Panc1 (cell line): ENCODE data around the gene ARHGAP31. TPM values are rescaled to one million over a fixed set of nuclear protein-coding genes. Genes with fewer than 3 reads are reported as not detected.

ENCODE experiments used
- ATAC-seq: fragments of 200-7000 bp; cut with Tn5 transposase; 2 replicates; pipeline ENCODE4 v1.9.1; 2020; ENCODE audit warnings: mild to moderate bottlenecking, moderate library complexity
- BruUV-seq: library from RNA; stranded (reverse); fragments of 400-500 nt; replicated peaks from 2 replicates; lab custom pipeline; 2021; lab: Mats Ljungman, UMichigan
- CTCF ChIA-PET: fragments of 300-600 bp; sonication (Branson Sonifier 250); formaldehyde crosslinking; loops from one replicate; lab custom pipeline; 2022; ENCODE audit warnings: antibody characterized with exemption; lab: Charles Lee
- POLR2A ChIA-PET: fragments of 300-600 bp; sonication (Branson Sonifier 250); formaldehyde crosslinking; loops from one replicate; lab custom pipeline; 2022; ENCODE audit warnings: antibody characterized with exemption; lab: Charles Lee
- DNase-seq: peaks from one replicate; pipeline ENCODE4 v3.0.0-alpha.2; 2010; ENCODE audit warnings: low read depth, low spot score
- H3K27ac ChIP-seq: 2 replicates; pipeline ENCODE4 v1.5.1; 2011; ENCODE audit warnings: mild to moderate bottlenecking, low read length, inconsistent platforms
- H3K27me3 ChIP-seq: fragments of 200-500 bp; sonication (Bioruptor generic); 2 replicates; pipeline ENCODE4 v1.6.0; 2014; ENCODE audit warnings: low read length, inconsistent platforms; ENCODE audit not compliant: control insufficient read depth, insufficient read depth
- H3K36me3 ChIP-seq: fragments of 200-500 bp; sonication (Bioruptor generic); 2 replicates; pipeline ENCODE4 v1.5.1; 2014; ENCODE audit warnings: inconsistent platforms, mild to moderate bottlenecking, low read length, moderate library complexity; ENCODE audit not compliant: control insufficient read depth, insufficient read depth
- H3K4me1 ChIP-seq: 2 replicates; pipeline ENCODE4 v1.5.1; 2011; ENCODE audit warnings: inconsistent platforms, mild to moderate bottlenecking, low read length, moderate library complexity; ENCODE audit not compliant: control insufficient read depth, insufficient read depth
- H3K4me3 ChIP-seq, 2 experiments: 2 replicates each; pipeline ENCODE4 v1.5.1; 2011 to 2012; ENCODE audit warnings: low read depth in 2 of 2, low read length in 2 of 2, mild to moderate bottlenecking in 2 of 2, inconsistent platforms in 1 of 2, moderate library complexity in 1 of 2
- H3K9me3 ChIP-seq: fragments of 200-500 bp; sonication (Bioruptor generic); 2 replicates; pipeline ENCODE4 v1.5.1; 2014; ENCODE audit warnings: low read depth, mild to moderate bottlenecking, inconsistent platforms, low read length, moderate library complexity; ENCODE audit not compliant: control insufficient read depth, insufficient read depth
- POLR2AphosphoS5 ChIP-seq: IDR thresholded peaks from 2 replicates; pipeline ENCODE4 v1.6.1; 2012; ENCODE audit warnings: mild to moderate bottlenecking, low read depth, low read length, moderate library complexity
- SIN3A ChIP-seq: IDR thresholded peaks from 2 replicates; pipeline ENCODE4 v1.6.1; 2012; ENCODE audit warnings: low read depth, mild to moderate bottlenecking, low read length, moderate library complexity, borderline replicate concordance; ENCODE audit not compliant: insufficient read depth
- TCF7L2 ChIP-seq: IDR thresholded peaks from 2 replicates; pipeline ENCODE4 v1.6.1; 2011; ENCODE audit warnings: mild to moderate bottlenecking, low read depth, low read length, inconsistent platforms
- in situ Hi-C: cut with HindIII; loops from 2 replicates; pipeline ENCODE4 v1.10.0; 2016; ENCODE audit warnings: low sequenced_read_pairs, low pct_unique_long_range_greater_than_20kb
- intact Hi-C: fragments of 100-400 bp; cut with micrococcal nuclease; formaldehyde crosslinking; loops from one replicate; pipeline ENCODE4 v1.10.0; 2022; ENCODE audit not compliant: unreplicated experiment
- total RNA-seq: library from RNA; stranded (reverse); gene quantifications from one replicate; pipeline ENCODE4 v1.2.1, GENCODE V29; 2021; ENCODE audit not compliant: unreplicated experiment
- TF ChIP-seq, protein P1 (sequence below): fragments of 450-650 bp; IDR thresholded peaks from 2 replicates; pipeline ENCODE4 v1.5.1; 2017; ENCODE audit warnings: mild to moderate bottlenecking
- TF ChIP-seq, protein P2 (sequence below), 2 experiments: IDR thresholded peaks; 2 replicates each; pipeline ENCODE4 v1.6.1; 2011 to 2012; ENCODE audit warnings: low read depth in 2 of 2, control low read depth in 1 of 2, low read length in 1 of 2, mild to moderate bottlenecking in 1 of 2, moderate library complexity in 1 of 2; ENCODE audit not compliant: insufficient read depth in 1 of 2

Gene ARHGAP31
- total RNA-seq, 1 experiment from 2014 or later: 7.6 TPM

DNA sequence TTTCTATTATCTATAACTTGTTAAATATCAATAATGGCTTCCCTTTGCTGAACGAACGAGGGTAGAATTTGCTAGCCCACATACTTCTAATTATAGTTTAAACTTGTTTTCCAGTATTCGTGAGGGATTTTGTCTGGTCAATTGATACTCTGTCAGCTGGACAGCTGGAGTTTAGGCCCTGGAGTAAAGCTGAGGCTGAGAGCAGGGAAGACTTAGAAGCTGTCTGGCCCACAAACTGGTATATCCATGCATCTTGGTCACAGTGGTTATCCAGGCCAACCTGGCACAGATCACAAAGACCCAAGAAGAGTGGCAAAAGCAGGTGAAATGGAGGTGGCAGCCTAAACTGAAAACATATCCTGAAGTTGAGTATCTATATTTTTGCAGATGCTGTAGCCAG is 19.3 kb downstream of the ARHGAP31 start:
- ATAC-seq (no peak), DNase-seq (no peak)
- no TSS peak for BruUV-seq
- H3K4me1 ChIP-seq: no peaks in the 10 kb centered on the region
- TF ChIP-seq POLR2AphosphoS5: no peak
- TF ChIP-seq, protein P1, sequence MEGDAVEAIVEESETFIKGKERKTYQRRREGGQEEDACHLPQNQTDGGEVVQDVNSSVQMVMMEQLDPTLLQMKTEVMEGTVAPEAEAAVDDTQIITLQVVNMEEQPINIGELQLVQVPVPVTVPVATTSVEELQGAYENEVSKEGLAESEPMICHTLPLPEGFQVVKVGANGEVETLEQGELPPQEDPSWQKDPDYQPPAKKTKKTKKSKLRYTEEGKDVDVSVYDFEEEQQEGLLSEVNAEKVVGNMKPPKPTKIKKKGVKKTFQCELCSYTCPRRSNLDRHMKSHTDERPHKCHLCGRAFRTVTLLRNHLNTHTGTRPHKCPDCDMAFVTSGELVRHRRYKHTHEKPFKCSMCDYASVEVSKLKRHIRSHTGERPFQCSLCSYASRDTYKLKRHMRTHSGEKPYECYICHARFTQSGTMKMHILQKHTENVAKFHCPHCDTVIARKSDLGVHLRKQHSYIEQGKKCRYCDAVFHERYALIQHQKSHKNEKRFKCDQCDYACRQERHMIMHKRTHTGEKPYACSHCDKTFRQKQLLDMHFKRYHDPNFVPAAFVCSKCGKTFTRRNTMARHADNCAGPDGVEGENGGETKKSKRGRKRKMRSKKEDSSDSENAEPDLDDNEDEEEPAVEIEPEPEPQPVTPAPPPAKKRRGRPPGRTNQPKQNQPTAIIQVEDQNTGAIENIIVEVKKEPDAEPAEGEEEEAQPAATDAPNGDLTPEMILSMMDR: no peak
- TF ChIP-seq, protein P2, sequence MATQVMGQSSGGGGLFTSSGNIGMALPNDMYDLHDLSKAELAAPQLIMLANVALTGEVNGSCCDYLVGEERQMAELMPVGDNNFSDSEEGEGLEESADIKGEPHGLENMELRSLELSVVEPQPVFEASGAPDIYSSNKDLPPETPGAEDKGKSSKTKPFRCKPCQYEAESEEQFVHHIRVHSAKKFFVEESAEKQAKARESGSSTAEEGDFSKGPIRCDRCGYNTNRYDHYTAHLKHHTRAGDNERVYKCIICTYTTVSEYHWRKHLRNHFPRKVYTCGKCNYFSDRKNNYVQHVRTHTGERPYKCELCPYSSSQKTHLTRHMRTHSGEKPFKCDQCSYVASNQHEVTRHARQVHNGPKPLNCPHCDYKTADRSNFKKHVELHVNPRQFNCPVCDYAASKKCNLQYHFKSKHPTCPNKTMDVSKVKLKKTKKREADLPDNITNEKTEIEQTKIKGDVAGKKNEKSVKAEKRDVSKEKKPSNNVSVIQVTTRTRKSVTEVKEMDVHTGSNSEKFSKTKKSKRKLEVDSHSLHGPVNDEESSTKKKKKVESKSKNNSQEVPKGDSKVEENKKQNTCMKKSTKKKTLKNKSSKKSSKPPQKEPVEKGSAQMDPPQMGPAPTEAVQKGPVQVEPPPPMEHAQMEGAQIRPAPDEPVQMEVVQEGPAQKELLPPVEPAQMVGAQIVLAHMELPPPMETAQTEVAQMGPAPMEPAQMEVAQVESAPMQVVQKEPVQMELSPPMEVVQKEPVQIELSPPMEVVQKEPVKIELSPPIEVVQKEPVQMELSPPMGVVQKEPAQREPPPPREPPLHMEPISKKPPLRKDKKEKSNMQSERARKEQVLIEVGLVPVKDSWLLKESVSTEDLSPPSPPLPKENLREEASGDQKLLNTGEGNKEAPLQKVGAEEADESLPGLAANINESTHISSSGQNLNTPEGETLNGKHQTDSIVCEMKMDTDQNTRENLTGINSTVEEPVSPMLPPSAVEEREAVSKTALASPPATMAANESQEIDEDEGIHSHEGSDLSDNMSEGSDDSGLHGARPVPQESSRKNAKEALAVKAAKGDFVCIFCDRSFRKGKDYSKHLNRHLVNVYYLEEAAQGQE (IDR thresholded peaks at IDR 0.05; ENCODE audit: insufficient read depth in 1 of 2, low read depth in 2 of 2, low read length in 1 of 2): no peak
- no peak for TF ChIP-seq TCF7L2
- TF ChIP-seq SIN3A: no peak
- H3K27me3 ChIP-seq: no peaks in the 10 kb centered on the region
- no peaks in the 10 kb centered on the region for H3K9me3 ChIP-seq
- no peak overlapping the region for H3K4me3 ChIP-seq
- in situ Hi-C loops: no loop called here
- H3K27ac ChIP-seq: no peak overlapping the region
- CTCF ChIA-PET: no interaction called here
- intact Hi-C loops: no loop called here
- POLR2A ChIA-PET: no interaction called here
- H3K36me3 ChIP-seq: no peaks in the 10 kb centered on the region

DNA sequence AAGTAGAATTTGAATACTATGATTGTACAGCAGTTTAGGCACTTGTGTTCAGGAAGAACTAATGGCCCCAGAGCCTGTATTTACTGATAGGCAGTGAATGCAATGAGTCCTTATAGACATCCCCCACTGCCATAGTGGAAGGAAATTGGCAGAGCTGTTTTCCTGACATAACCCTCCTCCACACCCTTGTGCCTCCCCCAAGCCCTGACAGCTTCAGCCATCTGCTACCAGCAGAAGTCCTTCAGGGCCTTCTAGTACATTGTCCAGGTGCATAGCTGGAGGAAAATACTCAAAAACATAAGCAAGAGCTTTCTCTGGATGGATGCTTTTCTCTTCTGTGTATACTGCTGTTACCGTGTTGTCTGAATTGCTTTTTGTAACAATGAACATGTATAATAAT is 20.6 kb downstream of the ARHGAP31 start:
- ChIA-PET CTCF (no interaction called here), POLR2A (no interaction called here)
- Histone ChIP-seq H3K9me3 (no peaks in the 10 kb centered on the region), H3K4me3 (no peak overlapping the region), H3K36me3 (no peaks in the 10 kb centered on the region), H3K27ac (no peak overlapping the region), H3K27me3 (no peaks in the 10 kb centered on the region), H3K4me1 (no peaks in the 10 kb centered on the region)
- no TSS peak for BruUV-seq
- TF ChIP-seq POLR2AphosphoS5: no peak
- TF ChIP-seq TCF7L2: no peak
- TF ChIP-seq, protein P1: no peak
- TF ChIP-seq SIN3A: no peak
- TF ChIP-seq, protein P2 (IDR thresholded peaks at IDR 0.05; ENCODE audit: insufficient read depth in 1 of 2, low read depth in 2 of 2, low read length in 1 of 2): no peak
- intact Hi-C loops: no loop called here
- ATAC-seq (no peak), DNase-seq (no peak)
- in situ Hi-C loops: no loop called here
